GM21737 (cell line): Measurements from ENCODE around the gene AIF1L.

ENCODE experiments used
- ATAC-seq: cut with Tn5 transposase; IDR thresholded peaks from one replicate; pipeline ENCODE4 v1.9.1; 2021; ENCODE audit warnings: mild to moderate bottlenecking, moderate library complexity; ENCODE audit not compliant: unreplicated experiment

The AIF1L gene

DNA sequence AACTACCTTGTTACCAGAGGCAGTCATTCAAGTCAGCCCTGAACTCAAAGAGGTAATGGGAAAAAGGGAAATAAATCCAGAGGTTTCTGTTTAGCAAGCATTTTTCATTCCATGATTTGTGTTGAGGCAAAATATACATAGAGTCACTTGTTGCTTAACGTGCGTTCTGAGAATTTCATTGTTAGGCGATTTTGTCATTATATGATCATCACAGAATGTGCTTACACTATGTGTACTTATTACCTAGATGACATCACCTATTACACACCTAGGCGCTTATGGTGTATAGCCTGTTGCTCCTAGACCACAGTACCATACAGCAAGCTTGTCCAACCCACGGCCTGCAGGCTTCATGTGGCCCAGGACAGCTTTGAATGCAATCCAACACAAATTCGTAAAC, 65.3 kb downstream of the AIF1L start:
- ATAC-seq, result no peak

DNA sequence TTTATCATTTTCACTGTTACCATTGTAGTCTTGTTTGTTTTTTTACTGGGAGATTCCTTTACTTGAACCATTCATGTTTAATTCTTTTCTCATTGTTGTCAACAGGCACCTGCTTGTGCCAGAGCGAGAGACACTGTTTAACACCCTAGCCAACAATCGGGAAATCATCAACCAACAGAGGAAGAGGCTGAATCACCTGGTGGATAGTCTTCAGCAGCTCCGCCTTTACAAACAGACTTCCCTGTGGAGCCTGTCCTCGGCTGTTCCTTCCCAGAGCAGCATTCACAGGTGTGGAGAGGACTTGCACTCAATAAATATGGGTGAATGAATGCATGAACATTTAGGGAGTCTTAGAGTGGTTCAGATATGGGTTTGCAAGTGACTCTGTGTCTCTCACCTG, 66.6 kb downstream of the AIF1L start:
- ATAC-seq, result no peak

DNA sequence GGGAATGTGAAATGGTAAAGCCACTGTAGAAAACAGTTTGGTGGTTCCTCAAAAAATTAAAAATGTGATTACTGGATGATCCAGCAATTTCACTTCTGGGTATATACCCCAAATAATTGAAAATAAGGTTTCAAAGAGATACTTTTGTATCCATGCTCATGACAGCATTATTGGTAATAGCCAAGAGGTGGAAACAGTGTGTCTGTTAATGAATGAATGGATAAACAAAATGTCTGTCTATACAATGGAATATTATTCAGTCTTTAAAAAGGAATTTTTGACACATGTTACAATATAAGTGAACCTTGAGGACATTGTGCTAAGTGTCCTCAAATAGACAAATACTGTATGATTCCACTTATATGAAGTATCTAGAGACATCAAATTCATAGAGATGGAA, 69.2 kb downstream of the AIF1L start:
- no peak for ATAC-seq

DNA sequence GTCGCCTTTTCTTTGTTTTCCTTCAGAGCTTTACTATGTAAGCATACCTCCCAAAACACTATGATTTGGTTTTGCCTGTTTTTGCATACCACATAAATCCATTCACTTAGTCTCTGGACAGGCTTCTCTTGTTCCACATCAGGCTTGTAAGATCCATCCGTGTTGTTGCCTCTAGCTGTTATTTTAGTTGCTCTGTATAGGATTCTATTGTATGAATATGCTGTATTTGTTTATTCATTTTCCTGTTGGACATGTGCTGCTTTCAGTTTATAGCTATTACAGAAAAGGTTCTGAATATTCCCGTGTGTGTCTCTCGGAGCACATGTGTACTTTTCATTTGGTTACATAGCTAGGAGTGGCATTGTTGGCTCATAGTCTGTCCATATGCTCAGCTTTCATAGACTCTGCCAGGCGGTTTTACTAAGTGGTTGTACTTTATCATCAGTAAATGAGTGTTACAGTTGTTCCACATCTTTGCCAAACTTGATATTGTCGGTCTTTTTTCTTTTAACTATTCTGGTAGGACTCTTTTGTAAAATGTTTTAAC, 70.9 kb downstream of the AIF1L start:
- ATAC-seq, result no peak

DNA sequence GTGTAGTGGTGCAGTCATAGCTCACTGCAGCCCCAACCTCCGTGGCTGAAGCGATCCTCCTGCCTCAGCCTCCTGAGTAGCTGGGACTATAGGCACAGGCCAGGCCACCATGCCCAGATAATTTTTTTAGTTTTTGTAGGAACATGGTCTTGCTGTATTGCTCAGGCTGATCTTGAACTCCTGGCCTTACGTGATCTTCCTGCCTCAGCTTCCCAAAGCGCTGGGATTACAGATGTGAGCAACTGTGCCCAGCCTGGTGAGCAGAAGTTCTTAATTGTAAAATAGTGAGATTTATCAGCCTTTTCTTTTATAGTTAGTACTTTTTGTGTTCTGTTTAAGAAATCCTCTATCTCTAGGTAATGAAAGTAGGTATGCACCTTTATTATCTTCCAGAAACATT, 71.6 kb downstream of the AIF1L start:
- no peak for ATAC-seq

DNA sequence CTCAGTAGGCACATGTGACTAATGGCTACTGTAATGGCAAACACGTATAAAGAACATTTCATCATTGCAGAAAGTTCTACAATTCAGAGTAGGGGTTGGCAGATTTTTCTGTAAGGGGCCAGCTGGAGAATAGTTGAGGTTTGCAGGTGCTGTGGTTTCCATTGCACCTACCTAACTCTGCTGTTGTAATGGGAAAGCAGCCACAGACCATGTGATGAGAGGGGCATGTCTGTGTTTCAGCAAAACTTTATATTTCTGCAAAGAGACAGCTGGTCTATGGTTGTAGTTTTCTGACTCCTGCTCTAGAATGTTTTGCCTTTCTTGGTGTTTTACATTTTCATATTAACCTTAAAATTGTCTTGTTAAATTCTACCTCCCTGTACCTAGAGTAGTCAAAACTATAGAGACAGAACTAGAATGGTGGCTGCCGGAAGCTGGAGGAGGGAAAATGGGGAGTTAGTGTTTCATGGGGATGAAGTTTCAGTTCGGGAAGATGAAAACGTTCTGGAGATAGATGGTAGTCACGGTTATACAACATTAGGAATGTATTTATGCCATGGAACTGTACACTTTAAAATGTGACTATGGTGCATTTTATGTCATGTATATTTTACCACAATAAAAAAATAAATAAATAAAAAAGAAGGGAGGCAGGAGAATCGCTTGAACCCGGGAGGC, 73.4 kb downstream of the AIF1L start:
- no peak for ATAC-seq
